HG03135 (cell line): ENCODE data around the gene SCYL1.
"Not testable (repeated sequence)": the region's sequence is repeated elsewhere in the genome, so short reads cannot be mapped to it uniquely, and the experiment has no call there.

Source experiments
- ATAC-seq: cut with Tn5 transposase; IDR thresholded peaks from one replicate; pipeline ENCODE4 v1.9.1; 2021; ENCODE audit warnings: mild to moderate bottlenecking, moderate library complexity; ENCODE audit not compliant: unreplicated experiment

SCYL1 gene

GRCh38 chr11:65564879-65565559, 40.1 kb downstream of the SCYL1 start:
- ATAC-seq: not testable (repeated sequence)

GRCh38 chr11:65565624-65566453, 41.0 kb downstream of the SCYL1 start:
- no peak for ATAC-seq

GRCh38 chr11:65569164-65569972, 44.5 kb downstream of the SCYL1 start:
- peak; percentile 0 for ATAC-seq

GRCh38 chr11:65569973-65570918, 45.4 kb downstream of the SCYL1 start, which contains the start of gene ZNRD2:
ZNRD2 (plus strand) TSS chr11:65570477; CDS start chr11:65570492, 15 bp downstream.
- peak; percentile 59 for ATAC-seq

- ATAC-seq: no peak
Observed at GRCh38 chr11:65571420-65571819, 46.5 kb downstream of the SCYL1 start.

- no peak for ATAC-seq
Observed at GRCh38 chr11:65571940-65572339, 47.1 kb downstream of the SCYL1 start.

- no peak for ATAC-seq
Observed at GRCh38 chr11:65572356-65573051, 47.6 kb downstream of the SCYL1 start, which contains the start of gene FAM89B. FAM89B (plus strand) TSS chr11:65572538; CDS start chr11:65572670, 132 bp downstream.

- no peak for ATAC-seq
Observed at GRCh38 chr11:65573391-65574079, 48.7 kb downstream of the SCYL1 start.

- peak; percentile 35 for ATAC-seq
Observed at GRCh38 chr11:65574109-65574810, 49.4 kb downstream of the SCYL1 start.

GRCh38 chr11:65574811-65575567, 50.1 kb downstream of the SCYL1 start:
- no peak for ATAC-seq

- no peak for ATAC-seq
Observed at GRCh38 chr11:65575568-65576231, 50.8 kb downstream of the SCYL1 start, which contains the start of gene EHBP1L1. EHBP1L1 (plus strand) TSS chr11:65576053; CDS start chr11:65576303, 250 bp downstream.

GRCh38 chr11:65576232-65576866, 51.5 kb downstream of the SCYL1 start:
- no peak for ATAC-seq

- no peak for ATAC-seq
Observed at GRCh38 chr11:65576867-65577755, 52.2 kb downstream of the SCYL1 start.

GRCh38 chr11:65577756-65578109, 52.9 kb downstream of the SCYL1 start:
- ATAC-seq: no peak

- no peak for ATAC-seq
Observed at GRCh38 chr11:65578134-65578533, 53.3 kb downstream of the SCYL1 start.
